Fibroblast of the conjunctiva (primary cell): ENCODE data around the gene TIMM8B.
"Not testable (repeated sequence)": the region's sequence is repeated elsewhere in the genome, so short reads cannot be mapped to it uniquely, and the experiment has no call there.

Source experiments
- DNase-seq: peaks from one replicate; pipeline ENCODE4 v3.0.0-alpha.2; 2010; ENCODE audit warnings: low read depth

TIMM8B gene

GRCh38 chr11:112086422-112087191 lies at the start of gene TIMM8B, which contains the start of gene SDHD:
Gene TIMM8B, minus strand, starts transcription at chr11:112086756. Its CDS starts 33 bp downstream, at chr11:112086723.
Gene SDHD, plus strand, starts transcription at chr11:112086873. Its CDS starts 35 bp downstream, at chr11:112086908.
- peak; percentile 95 for DNase-seq

- no peak for DNase-seq
These were observed 47.9 kb upstream of the TIMM8B start for GRCh38 chr11:112134473-112134872.

GRCh38 chr11:112132737-112133136 lies 46.2 kb upstream of the TIMM8B start:
- DNase-seq: no peak

GRCh38 chr11:112129656-112130055 lies 43.1 kb upstream of the TIMM8B start:
- no peak for DNase-seq

GRCh38 chr11:112128483-112129121 lies 42.0 kb upstream of the TIMM8B start:
- DNase-seq: peak; percentile 12

DNA sequence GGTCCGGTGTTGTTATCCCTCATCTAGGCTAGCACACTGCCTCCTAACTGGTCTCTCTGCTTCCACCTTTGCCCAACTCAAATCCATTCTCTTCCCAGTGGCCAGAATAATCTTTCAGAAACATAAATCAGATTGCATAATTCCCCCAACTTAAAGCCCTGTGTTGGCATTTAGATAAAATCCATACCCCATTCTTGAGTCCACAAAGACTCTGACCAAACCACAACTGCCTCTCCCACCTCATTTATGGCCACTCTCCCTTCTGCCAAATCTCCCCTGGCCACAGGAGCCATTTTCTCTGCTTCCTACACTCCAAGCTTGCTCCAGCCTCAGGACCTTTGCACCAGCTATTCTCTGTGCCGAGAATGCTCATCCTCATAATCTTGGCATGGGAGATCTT lies 40.5 kb upstream of the TIMM8B start:
- DNase-seq: no peak

DNA sequence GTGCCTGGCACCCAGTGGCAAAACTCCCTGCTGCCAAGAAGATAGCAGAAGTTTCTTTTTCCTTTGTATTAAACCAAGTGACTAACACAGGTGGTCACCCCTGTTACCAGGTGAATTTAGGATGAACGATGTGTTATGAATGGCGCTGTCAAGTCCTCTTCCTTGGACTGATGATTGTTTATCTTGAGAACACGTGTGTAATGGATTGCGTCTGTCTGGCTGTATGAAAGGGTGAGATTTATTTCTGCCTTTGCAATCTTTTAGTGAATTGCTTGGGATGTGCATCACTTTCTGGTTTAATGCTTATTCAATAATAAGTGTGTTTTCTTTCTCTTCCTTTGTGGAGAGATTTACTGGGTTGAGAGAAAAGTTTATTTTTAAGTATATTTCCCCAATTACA lies 36.6 kb upstream of the TIMM8B start:
- no peak for DNase-seq

DNA sequence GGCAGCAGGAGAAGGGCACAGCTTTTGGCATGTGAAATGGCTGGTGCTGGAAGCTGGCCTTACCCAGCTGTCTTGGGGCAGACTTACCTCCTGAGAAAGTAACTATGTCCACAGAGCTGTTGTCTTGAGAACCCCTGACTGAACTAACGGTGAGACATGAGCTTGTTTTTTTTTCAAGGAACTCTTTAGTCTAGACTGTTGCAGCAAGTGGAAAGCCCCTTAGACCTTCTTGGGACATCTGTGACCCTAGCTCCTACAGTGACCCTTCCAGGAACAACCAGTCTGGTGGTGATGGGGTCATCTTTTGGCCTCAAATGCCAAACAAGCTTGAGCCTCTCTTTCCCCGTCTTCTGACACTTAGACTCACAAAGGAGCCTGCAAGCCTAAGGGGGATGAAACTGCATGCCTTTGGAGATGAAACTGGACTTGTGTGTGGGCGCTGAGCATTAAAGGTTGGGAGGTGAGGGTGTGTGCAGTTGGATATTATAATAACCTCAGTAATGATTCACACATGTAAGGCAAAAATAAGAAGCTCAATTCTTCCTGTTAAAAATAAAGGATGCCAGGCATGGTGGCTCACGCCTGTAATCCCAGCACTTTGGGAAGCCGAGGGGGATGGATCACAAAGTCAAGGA lies 35.5 kb upstream of the TIMM8B start:
- no peak for DNase-seq

- DNase-seq: no peak
These were observed 31.6 kb upstream of the TIMM8B start for GRCh38 chr11:112118176-112118575.

- DNase-seq: no peak
These were observed 28.8 kb upstream of the TIMM8B start for GRCh38 chr11:112115386-112115785.

DNA sequence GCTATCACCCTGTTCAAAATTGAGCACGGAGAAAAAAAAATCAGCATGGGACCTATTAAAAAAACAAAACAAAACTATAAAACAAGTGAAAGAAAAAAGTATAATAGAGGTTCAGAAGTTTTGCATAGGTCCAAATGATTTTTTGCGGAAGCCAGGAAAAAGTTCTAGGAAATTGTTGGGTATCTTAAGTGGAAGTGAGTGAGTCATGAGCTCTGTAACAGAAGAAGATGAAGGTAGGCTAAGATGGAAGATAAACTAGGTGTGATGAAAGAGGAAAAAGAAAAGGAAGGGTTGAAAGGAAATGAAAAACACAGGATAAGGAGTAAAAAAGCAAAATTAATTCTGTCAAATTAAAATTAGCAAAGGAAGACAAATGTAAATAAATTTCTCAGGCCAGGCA lies 27.9 kb upstream of the TIMM8B start:
- no peak for DNase-seq

DNA sequence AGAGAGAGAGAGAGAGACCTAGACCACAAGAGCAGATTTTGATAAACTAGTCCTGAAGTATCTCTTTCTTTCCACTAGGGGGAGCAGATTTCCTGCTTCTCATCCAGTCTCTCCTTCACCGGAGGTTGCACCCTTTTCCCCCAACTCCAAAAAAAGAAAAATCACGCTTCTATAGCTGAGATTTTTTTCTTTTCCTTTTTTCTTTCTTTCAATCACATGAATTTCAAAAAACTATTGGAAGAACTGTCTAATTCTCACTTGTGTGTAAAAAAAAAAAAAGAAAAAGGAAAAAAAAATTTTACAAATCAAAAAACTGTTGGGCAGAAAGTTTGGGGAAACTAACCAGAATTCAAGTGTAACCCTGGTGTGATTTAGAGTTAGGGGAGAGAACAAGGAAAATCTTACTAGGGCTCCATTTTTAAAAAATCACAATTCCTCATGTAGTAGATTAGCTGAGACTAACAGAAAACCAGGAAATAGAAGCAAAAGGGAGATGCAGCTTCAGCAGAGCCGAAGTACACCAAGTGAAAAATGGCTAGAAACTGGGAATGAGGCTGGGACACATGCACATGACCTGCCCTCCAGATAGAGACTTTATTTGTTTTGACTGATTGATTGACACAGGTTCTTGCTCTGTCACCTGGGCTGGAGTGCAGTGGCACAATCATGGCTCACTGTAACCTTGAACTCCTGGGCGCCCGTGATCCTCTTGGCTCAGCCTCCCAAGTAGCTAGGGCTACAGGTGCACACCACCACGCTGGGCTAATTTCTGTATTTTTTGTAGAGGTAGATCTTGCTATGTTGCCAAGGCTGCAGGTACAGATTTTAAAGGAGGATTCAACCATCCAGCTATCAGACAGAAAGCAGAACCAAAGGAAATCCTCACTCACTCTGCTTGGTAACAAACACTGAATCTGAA lies 27.2 kb upstream of the TIMM8B start:
- DNase-seq: peak; percentile 32

GRCh38 chr11:112106070-112106469 lies 19.5 kb upstream of the TIMM8B start:
- no peak for DNase-seq

DNA sequence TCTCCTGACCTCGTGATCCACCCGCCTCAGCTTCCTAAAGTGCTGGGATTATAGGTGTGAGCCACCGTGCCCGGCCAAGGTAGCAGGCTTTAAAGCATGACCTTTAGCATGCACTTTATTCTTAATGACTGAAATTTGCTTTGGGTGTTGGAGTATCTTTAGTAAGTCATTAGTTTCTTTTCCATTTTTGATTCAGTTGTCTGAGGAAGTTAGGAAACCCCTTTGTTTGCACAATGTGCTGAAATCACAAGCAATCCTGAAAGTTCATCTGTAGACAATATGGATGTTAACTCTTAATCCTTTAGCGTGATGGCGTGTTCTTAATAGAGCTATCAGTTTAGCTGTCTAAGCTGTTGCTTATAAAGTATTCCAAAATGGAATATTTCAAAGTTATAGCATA lies 16.9 kb upstream of the TIMM8B start:
- no peak for DNase-seq

DNA sequence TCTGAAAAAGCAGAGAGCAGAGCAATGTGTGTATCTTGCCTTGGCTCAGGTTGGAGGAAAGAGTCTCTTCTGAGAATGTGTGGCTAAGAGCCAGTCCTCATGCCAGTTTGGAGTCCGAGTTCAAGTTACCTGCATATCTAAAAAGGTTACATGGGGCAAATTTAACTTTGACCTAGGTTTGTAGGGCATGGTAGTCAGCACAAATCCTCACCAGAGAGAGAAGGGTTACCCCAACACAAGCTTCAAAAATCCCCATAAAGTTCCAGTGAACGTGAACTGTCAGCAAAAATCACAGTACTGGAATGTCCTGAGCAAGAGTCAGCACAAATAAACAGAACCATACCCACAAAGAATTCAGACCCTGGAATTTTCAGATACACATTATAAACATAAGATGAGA lies 13.9 kb upstream of the TIMM8B start:
- no peak for DNase-seq

DNA sequence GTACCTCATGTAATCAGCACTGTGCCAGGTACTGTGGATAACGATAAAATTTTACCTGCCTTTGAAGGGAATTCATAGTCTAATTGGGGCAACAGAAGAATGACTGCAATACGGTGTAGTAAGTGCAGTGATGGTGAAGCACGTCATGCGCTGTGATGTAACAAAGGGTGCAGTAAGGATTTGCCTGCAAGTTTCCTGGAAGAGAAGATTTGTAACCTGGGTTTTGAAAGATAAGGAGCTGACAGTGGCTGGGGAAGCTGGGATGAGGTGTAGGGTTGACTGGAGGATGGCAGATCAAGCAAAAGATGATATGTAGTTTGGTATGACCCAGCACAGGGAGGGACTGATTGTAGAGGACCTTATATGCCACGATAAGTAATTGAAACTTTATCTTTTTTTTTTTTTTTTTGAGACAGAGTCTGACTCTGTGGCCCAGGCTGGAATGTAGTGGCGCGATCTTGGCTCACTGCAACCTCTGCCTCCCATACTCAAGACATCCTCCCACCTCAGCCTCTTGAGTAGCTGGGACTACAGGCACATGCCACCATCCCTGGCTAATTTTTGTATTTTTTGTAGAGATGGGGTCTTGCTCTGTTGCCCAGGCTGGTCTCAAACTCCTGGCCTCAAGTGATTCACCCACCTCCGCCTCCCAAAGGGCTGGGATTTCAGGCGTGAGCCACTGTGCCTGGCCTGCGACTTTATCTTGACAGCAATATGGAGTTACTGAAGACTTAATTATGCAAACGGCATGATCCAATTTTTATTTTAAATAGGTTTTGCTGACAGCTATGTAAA lies 11.4 kb upstream of the TIMM8B start:
- no peak for DNase-seq

GRCh38 chr11:112096194-112096593 lies 9.6 kb upstream of the TIMM8B start:
- no peak for DNase-seq

- not testable (repeated sequence) for DNase-seq
These were observed 8.7 kb upstream of the TIMM8B start for GRCh38 chr11:112095302-112095701.

DNA sequence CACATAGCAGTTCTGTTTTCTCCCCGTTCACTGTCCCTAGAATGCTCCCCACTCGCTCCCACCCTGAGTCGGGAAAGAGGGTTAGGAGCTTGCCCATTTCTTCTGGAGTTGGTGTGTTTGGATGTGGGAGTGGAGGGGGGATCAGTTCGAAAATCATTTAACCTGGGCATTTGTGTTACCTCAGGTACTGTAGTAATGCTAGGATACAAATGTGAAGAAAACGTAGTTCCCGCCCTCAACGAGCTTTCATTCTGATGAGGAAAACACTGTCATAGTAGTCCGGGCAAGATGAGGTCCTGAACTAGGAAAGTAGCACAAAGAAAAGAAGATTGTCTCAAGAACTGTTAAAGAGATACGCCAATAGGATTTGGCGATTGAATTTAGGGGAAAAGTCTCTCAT lies 656 bp upstream of the TIMM8B start:
- DNase-seq: no peak

GRCh38 chr11:112085822-112086421 lies 634 bp downstream of the TIMM8B start:
- no peak for DNase-seq

DNA sequence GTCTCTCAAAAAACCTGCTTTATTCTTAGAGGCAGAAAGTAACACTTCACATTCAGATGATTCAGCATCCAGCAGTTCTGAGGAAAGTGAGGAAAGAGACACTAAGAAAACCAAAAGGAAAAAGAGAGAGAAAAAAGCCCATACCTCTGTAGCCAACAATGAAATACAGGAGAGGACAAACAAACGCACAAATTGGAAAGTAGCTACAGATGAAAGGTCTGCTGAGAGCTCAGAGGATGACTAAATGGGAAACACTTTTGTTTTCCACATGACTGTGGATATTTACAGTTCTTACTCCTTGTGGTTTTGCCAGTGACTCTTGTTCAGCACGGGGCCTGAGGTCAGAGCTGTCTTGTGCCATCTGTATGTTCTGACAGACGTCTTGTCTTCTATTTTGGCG lies 3.8 kb downstream of the TIMM8B start:
- no peak for DNase-seq
